Stimulated activated CD4-positive, alpha-beta T cell treated with anti-CD3 and anti-CD28 coated beads, TNF-alpha, amount 100 ng/mL, for 48 hours (primary cell): Measurements from ENCODE around the gene RNF41.
"Not testable (repeated sequence)": the region's sequence is repeated elsewhere in the genome, so short reads cannot be mapped to it uniquely, and the experiment has no call there.

Experiments
- DNase-seq, 3 donors: peaks; one replicate each; pipeline ENCODE4 v3.0.0-alpha.2; 2020; ENCODE audit warnings: low read depth in 3 of 3

The RNF41 gene

GRCh38 chr12:56208006-56208405 is 13.7 kb downstream of the RNF41 start:
- DNase-seq: no peak

GRCh38 chr12:56206452-56207166 is 15.1 kb downstream of the RNF41 start:
- no peak for DNase-seq

GRCh38 chr12:56205445-56205844 is 16.3 kb downstream of the RNF41 start:
- DNase-seq: no peak

DNA sequence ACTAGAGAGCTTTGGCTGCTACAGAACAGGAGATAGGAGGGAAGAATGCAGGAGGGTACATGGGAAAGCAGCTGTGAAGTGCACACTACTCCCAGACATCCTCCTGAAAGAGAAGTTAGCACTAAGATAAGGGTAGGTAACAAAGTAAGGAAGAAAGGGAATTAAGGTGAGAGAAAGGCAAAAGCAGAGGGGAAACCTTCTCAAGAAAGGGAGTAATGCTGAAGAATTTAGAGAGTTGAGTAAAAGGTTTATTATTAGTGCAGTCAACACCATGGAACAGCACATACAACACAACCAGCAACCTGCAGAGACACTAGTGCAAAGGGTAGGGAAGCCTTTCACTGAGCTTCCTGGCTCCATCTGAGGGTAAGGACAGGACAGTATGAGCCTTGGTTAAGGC is 17.4 kb downstream of the RNF41 start:
- no peak for DNase-seq

DNA sequence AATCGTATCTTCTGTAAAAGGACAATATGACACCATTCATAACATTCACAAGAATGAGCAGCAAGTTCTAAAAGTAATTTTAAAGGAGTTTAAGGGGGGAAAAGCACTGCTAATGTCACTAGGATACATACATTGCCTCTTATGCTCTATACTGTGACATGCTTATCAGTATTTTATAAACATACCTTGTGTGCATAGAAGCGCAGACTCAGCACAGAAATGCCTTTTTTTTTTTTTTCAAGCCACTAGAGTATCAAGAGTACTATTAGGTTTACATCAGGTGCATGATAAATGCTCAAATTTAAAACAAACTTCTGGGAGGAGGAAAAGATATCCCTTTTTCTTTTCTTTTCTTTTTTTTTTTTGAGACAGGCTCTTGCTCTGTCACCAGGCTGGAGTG is 18.9 kb downstream of the RNF41 start:
- DNase-seq: no peak

DNA sequence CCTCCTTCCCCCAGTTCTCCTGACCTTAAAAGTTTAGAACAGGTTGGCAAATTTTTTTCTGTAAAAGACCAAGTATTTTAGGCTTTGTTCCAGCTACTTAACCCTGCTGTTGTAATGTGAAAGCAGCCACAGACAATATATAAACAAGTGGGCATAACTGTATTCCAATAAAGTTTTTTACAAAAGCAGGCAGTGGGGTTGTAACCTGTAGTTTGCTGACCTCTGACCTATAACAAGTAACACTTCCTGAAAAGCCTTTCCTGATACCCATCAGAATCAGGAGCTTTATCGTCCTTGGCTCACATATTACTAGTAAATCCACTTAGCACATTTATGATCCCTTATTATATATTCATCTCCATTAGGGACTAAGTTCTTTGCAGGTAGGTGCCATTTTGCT is 19.4 kb downstream of the RNF41 start:
- DNase-seq: no peak

GRCh38 chr12:56198836-56199235 is 22.9 kb downstream of the RNF41 start:
- no peak for DNase-seq

- DNase-seq: no peak
These were observed 23.6 kb downstream of the RNF41 start for GRCh38 chr12:56197921-56198635.

GRCh38 chr12:56196818-56197550 is 24.7 kb downstream of the RNF41 start:
- DNase-seq: not testable (repeated sequence)

- peak; percentile 36 to 81 (median 64) for DNase-seq
These were observed 28.6 kb downstream of the RNF41 start for GRCh38 chr12:56193025-56193578.

- no peak for DNase-seq
These were observed 29.1 kb downstream of the RNF41 start for GRCh38 chr12:56192582-56192981.

GRCh38 chr12:56190695-56191155 is 31.0 kb downstream of the RNF41 start:
- DNase-seq: no peak

DNA sequence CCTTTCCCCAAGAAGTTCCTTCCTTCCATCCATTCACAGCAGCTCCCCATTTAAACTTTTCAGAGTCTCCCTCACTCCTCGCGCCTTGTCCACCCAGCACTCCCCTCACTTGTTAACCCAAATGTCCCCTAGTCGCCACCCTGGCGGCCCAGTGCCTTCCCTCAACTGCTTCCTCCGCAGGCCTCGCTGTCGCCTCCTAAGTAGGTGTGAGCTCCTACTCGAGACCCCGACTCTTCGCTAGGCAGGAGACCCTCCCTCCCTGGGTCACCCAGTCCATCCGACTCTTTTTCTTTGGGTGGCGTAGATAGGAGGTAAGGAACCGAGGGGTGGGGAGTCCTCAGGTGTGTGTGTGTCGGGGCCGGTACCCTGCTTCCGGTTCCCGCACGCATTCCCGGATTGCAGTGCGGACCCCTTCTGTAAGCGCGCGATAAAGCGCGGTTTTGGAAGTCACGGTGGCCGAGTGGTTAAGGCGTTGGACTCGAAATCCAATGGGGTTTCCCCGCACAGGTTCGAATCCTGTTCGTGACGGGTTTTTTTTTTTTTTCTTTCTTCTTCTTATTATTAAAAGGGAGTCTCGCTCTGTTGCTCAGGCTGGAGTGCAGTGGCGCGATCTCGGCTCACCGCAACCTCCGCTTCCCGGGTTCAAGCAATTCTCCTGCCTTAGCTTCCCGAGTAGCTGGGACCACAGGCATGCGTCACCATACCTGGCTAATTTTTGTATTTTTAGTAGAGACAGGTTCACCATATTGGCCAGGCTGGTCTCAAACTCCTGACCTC is 31.6 kb downstream of the RNF41 start:
- peak; percentile 68 to 85 (median 83) for DNase-seq

DNA sequence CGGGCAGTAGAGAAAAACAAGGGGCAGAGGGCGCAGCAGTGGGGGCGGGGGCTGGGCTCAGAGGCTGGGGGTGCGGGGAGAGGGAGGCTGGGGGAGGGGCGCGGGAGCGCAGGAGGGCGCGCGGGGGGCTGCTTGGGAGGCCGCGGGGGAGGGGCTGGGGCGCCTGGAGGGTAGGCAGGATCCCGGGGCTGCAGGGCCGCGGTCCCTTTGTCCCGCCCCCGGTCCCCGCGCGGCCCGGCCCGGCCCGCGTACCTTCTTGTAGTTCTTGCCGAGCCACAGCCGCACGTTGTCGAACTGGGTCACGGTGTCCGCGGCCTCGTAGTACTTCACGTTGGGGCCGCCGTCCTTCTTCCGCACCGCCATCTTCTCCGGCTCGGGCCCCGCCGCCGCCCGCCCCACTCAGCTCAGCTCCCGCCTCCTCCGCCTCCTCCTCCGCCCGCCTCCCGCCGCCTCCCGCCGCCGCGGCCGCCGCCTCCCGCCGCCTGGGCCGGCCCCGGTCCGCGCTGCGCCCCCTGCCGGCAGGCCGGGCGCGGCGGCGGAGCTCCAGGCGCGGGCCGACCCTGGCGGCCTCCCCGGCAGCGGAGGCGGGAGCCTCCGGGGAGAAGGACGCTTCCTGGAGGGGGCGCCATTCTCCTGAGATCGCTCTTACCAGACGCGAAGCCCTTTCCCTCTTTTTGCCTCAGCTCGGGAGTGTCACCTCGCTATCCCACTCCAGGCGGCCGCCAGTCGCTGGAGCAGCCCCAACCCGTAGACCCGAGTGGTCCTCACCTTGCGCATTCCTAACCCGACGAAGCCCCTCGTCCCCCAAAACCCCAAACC is 32.4 kb downstream of the RNF41 start, which contains the start of gene SMARCC2:
Gene SMARCC2, minus strand, starts transcription at position 385 of the 819 bp plus-strand sequence. Its CDS starts 22 bp downstream, at position 363.
- DNase-seq: peak; percentile 73 to 80 (median 74)

DNA sequence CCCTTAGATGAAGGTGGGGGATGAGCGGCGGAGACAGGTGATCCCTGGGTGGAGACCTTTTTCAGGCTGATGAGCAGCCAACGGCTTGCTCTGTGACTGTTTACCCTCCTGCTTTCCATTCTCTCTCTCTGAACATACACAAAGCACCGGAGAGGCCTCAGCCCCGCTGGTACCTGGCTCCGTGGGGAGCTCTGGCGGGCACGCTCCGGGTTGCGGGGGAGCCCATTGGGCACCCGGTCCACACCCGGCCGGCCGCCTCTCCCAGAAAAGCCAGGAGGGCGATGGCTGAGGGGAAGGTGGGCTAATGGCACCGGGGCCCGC is 33.0 kb downstream of the RNF41 start:
- DNase-seq: no peak

- no peak for DNase-seq
These were observed 33.5 kb downstream of the RNF41 start for GRCh38 chr12:56188131-56188777.

- DNase-seq: no peak
These were observed 34.8 kb downstream of the RNF41 start for GRCh38 chr12:56186957-56187356.

GRCh38 chr12:56178347-56178746 is 43.4 kb downstream of the RNF41 start:
- no peak for DNase-seq

DNA sequence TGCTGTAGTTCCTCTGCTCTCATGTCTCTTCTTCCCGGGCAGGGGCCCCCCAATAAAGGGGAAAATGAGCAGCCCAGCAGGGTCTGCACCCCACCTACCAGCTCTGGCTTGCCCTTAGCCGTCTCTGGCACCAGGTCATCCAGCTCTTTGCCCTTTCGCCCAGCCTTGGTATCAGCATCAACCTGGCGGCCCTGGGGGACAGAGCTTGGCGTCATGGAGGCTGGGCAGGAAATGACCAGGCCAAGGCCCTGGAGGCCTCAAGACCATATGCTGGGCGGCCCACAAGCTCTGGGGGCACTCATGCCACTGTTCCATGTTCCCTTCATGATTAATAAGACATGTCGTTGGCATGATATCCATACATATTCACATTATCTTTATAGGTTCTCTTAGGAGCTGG is 48.9 kb downstream of the RNF41 start:
- DNase-seq: no peak

- DNase-seq: no peak
These were observed 52.4 kb downstream of the RNF41 start for GRCh38 chr12:56169229-56169759.
